ENCODE results near the gene PON1.

PON1 gene

DNA sequence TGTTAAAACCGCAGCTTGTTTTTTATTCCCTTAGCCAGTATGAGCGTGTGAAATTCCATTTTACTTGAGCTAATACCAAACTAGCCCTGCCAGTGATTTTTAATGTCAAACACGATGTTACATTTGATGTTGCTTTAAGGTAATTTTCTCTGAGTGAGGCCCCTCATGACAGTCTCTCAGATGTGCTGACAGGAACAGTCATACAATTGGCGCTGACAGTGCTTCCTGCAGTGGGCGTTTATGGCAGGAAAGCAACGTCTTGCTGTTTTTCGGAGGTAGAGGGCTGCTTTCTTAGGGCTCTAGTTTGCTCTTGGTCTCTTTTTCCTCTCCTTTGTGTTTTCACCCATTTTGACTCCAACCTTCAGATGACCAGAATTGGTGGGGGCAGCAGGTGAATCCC is 19.3 kb downstream of the PON1 start:
- no peak overlapping the region for H3K4me3 ChIP-seq (ENCODE audit: low read length)
- DNase-seq (ENCODE audit: low read depth), result no peak
- TF ChIP-seq, protein P1, sequence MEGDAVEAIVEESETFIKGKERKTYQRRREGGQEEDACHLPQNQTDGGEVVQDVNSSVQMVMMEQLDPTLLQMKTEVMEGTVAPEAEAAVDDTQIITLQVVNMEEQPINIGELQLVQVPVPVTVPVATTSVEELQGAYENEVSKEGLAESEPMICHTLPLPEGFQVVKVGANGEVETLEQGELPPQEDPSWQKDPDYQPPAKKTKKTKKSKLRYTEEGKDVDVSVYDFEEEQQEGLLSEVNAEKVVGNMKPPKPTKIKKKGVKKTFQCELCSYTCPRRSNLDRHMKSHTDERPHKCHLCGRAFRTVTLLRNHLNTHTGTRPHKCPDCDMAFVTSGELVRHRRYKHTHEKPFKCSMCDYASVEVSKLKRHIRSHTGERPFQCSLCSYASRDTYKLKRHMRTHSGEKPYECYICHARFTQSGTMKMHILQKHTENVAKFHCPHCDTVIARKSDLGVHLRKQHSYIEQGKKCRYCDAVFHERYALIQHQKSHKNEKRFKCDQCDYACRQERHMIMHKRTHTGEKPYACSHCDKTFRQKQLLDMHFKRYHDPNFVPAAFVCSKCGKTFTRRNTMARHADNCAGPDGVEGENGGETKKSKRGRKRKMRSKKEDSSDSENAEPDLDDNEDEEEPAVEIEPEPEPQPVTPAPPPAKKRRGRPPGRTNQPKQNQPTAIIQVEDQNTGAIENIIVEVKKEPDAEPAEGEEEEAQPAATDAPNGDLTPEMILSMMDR (conservative IDR thresholded peaks at IDR 0.05; ENCODE audit: low read length), result no peak

GRCh38 chr7:95303013-95303905 is 21.1 kb downstream of the PON1 start:
- DNase-seq (ENCODE audit: low read depth), result no peak
- no peak overlapping the region for H3K4me3 ChIP-seq (ENCODE audit: low read length)
- TF ChIP-seq, protein P1 (conservative IDR thresholded peaks at IDR 0.05; ENCODE audit: low read length), result no peak

- no peak overlapping the region for H3K4me3 ChIP-seq (ENCODE audit: low read length)
- DNase-seq (ENCODE audit: low read depth), result no peak
- TF ChIP-seq, protein P1 (conservative IDR thresholded peaks at IDR 0.05; ENCODE audit: low read length), result no peak
Observed at GRCh38 chr7:95298091-95298490, 26.2 kb downstream of the PON1 start.

- TF ChIP-seq, protein P1 (conservative IDR thresholded peaks at IDR 0.05; ENCODE audit: low read length), result no peak
- no peak overlapping the region for H3K4me3 ChIP-seq (ENCODE audit: low read length)
- no peak for DNase-seq (ENCODE audit: low read depth)
Observed at GRCh38 chr7:95297041-95297440, 27.3 kb downstream of the PON1 start.

- TF ChIP-seq, protein P1 (conservative IDR thresholded peaks at IDR 0.05; ENCODE audit: low read length), result no peak
- H3K4me3 ChIP-seq (ENCODE audit: low read length), result no peak overlapping the region
- DNase-seq (ENCODE audit: low read depth), result no peak
Observed at GRCh38 chr7:95296456-95296855, 27.9 kb downstream of the PON1 start.

DNA sequence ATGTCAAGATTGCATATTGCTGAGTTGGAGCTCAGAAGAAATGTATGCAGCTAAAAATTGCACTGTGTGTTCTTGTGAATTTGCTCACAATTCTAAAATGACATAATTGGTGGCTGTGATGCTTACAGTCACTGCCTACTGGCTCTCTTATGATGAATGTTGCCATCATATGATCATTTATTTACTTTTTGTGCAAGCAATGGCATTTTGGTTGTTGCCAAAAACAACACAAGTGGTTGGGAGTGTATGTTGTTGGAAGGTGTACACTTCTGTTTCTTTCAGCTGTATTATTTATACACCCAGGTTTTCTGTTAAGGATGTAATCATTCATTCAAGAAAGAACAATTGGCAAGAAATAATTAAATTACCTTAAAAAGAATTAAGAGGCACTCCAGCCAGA is 28.9 kb downstream of the PON1 start:
- TF ChIP-seq, protein P1 (conservative IDR thresholded peaks at IDR 0.05; ENCODE audit: low read length), result no peak
- no peak overlapping the region for H3K4me3 ChIP-seq (ENCODE audit: low read length)
- DNase-seq (ENCODE audit: low read depth), result no peak

- TF ChIP-seq, protein P1 (conservative IDR thresholded peaks at IDR 0.05; ENCODE audit: low read length), result no peak
Observed at GRCh38 chr7:95290166-95290830, 34.0 kb downstream of the PON1 start.

More at GRCh38 chr7:95290166-95290830, 34.0 kb downstream of the PON1 start:
- no peak overlapping the region for H3K4me3 ChIP-seq (ENCODE audit: low read length)
- no peak for DNase-seq (ENCODE audit: low read depth)

Measured in AG10803 (cell line).